Effector memory CD4-positive, alpha-beta T cell (primary cell): ENCODE results near the gene M6PR.
"Not testable (repeated sequence)": the region's sequence is repeated elsewhere in the genome, so short reads cannot be mapped to it uniquely, and the experiment has no call there.

Source experiments
- DNase-seq, 3 donors: peaks; one replicate each; pipeline ENCODE4 v3.0.0-alpha.2; 2020
- H3K27ac ChIP-seq: 2 replicates; pipeline ENCODE4 v1.7.0; 2013; ENCODE audit warnings: mild to moderate bottlenecking, low read length, moderate library complexity; ENCODE audit not compliant: insufficient read depth, poor library complexity, severe bottlenecking
- H3K27me3 ChIP-seq: replicated peaks from 2 replicates; pipeline ENCODE4 v1.7.0; 2013; ENCODE audit warnings: mild to moderate bottlenecking, low read length; ENCODE audit not compliant: insufficient read depth, control insufficient read depth, poor library complexity, severe bottlenecking
- H3K36me3 ChIP-seq: 2 replicates; pipeline ENCODE4 v1.7.0; 2013; ENCODE audit warnings: mild to moderate bottlenecking, low read length, moderate library complexity; ENCODE audit not compliant: control insufficient read depth, insufficient read depth
- H3K4me1 ChIP-seq: 2 replicates; pipeline ENCODE4 v1.7.0; 2013; ENCODE audit warnings: low read length, mild to moderate bottlenecking; ENCODE audit not compliant: control insufficient read depth, insufficient read depth, poor library complexity, severe bottlenecking
- H3K4me3 ChIP-seq: 2 replicates; pipeline ENCODE4 v1.7.0; 2013; ENCODE audit warnings: low read length, low read depth, mild to moderate bottlenecking; ENCODE audit not compliant: insufficient read depth, poor library complexity, severe bottlenecking
- H3K9me3 ChIP-seq: 2 replicates; pipeline ENCODE4 v1.7.0; 2013; ENCODE audit warnings: mild to moderate bottlenecking, low read length, moderate library complexity; ENCODE audit not compliant: control insufficient read depth

M6PR gene

GRCh38 chr12:8904665-8905064 lies 44.8 kb downstream of the M6PR start:
- no peak overlapping the region for H3K4me3 ChIP-seq
- H3K4me1 ChIP-seq = no peaks in the 10 kb centered on the region
- no peak overlapping the region for H3K27ac ChIP-seq
- H3K9me3 ChIP-seq = no peaks in the 10 kb centered on the region
- H3K36me3 ChIP-seq = no peaks in the 10 kb centered on the region
- DNase-seq = no peak
- H3K27me3 ChIP-seq = no peaks in the 10 kb centered on the region

GRCh38 chr12:8903646-8904045 lies 45.8 kb downstream of the M6PR start:
- no peak overlapping the region for H3K27ac ChIP-seq
- H3K9me3 ChIP-seq = no peaks in the 10 kb centered on the region
- DNase-seq = no peak

GRCh38 chr12:8902703-8903102 lies 46.7 kb downstream of the M6PR start:
- H3K4me1 ChIP-seq, H3K4me3 ChIP-seq, H3K9me3 ChIP-seq, H3K36me3 ChIP-seq, H3K27ac ChIP-seq, DNase-seq, H3K27me3 ChIP-seq: not testable (repeated sequence)

More at GRCh38 chr12:8903646-8904045, 45.8 kb downstream of the M6PR start:
- Histone ChIP-seq H3K4me1 (no peaks in the 10 kb centered on the region), H3K4me3 (no peak overlapping the region), H3K36me3 (no peaks in the 10 kb centered on the region), H3K27me3 (no peaks in the 10 kb centered on the region)

- no peak for DNase-seq
- no peaks in the 10 kb centered on the region for H3K9me3 ChIP-seq
- H3K27ac ChIP-seq = no peak overlapping the region
- no peaks in the 10 kb centered on the region for H3K27me3 ChIP-seq
- no peaks in the 10 kb centered on the region for H3K4me1 ChIP-seq
- H3K4me3 ChIP-seq = no peak overlapping the region
- H3K36me3 ChIP-seq = no peaks in the 10 kb centered on the region
These were observed 49.6 kb downstream of the M6PR start for GRCh38 chr12:8899830-8900229.

- Histone ChIP-seq H3K9me3 (no peaks in the 10 kb centered on the region), H3K27me3 (no peaks in the 10 kb centered on the region), H3K4me1 (no peaks in the 10 kb centered on the region), H3K27ac (no peak overlapping the region), H3K4me3 (no peak overlapping the region), H3K36me3 (no peaks in the 10 kb centered on the region)
- DNase-seq = no peak
These were observed 52.4 kb downstream of the M6PR start for GRCh38 chr12:8897081-8897480.

- DNase-seq = no peak
These were observed 54.5 kb downstream of the M6PR start for GRCh38 chr12:8894986-8895385.

GRCh38 chr12:8894378-8894777 lies 55.1 kb downstream of the M6PR start:
- no peaks in the 10 kb centered on the region for H3K4me1 ChIP-seq
- H3K27ac ChIP-seq = no peak overlapping the region
- H3K4me3 ChIP-seq = no peak overlapping the region
- no peaks in the 10 kb centered on the region for H3K27me3 ChIP-seq
- H3K9me3 ChIP-seq = no peaks in the 10 kb centered on the region
- H3K36me3 ChIP-seq = no peaks in the 10 kb centered on the region
- no peak for DNase-seq

More at GRCh38 chr12:8894986-8895385, 54.5 kb downstream of the M6PR start:
- Histone ChIP-seq H3K36me3 (no peaks in the 10 kb centered on the region), H3K9me3 (no peaks in the 10 kb centered on the region), H3K27me3 (no peaks in the 10 kb centered on the region), H3K27ac (no peak overlapping the region), H3K4me3 (no peak overlapping the region), H3K4me1 (no peaks in the 10 kb centered on the region)

GRCh38 chr12:8891976-8892375 lies 57.5 kb downstream of the M6PR start:
- DNase-seq = no peak

More at GRCh38 chr12:8891976-8892375, 57.5 kb downstream of the M6PR start:
- Histone ChIP-seq H3K36me3 (no peaks in the 10 kb centered on the region), H3K9me3 (no peaks in the 10 kb centered on the region), H3K27ac (no peak overlapping the region), H3K4me1 (no peaks in the 10 kb centered on the region), H3K27me3 (no peaks in the 10 kb centered on the region), H3K4me3 (no peak overlapping the region)
